Glutamatergic neuron (in vitro differentiated cells): ENCODE measurements around the gene GRK6. TPM values are rescaled to one million over a fixed set of nuclear protein-coding genes. Genes with fewer than 3 reads are reported as not detected.
A peak's percentile ranks its signal among the peaks of the same experiment; 100 is the strongest.

Source experiments
- DNase-seq: peaks from one replicate; pipeline ENCODE4 v3.0.0; 2022
- H3K27ac Mint-ChIP-seq: one replicate; pipeline ENCODE4 v1.8.0; 2020; ENCODE audit warnings: mild to moderate bottlenecking, mixed read lengths, inconsistent platforms; ENCODE audit not compliant: unreplicated experiment
- H3K27me3 Mint-ChIP-seq: one replicate; pipeline ENCODE4 v1.8.0; 2020; ENCODE audit warnings: mild to moderate bottlenecking, moderate library complexity, mixed read lengths, inconsistent platforms; ENCODE audit not compliant: unreplicated experiment
- H3K36me3 Mint-ChIP-seq: one replicate; pipeline ENCODE4 v1.8.0; 2020; ENCODE audit warnings: mild to moderate bottlenecking, mixed read lengths, inconsistent platforms; ENCODE audit not compliant: unreplicated experiment
- H3K4me1 Mint-ChIP-seq: one replicate; pipeline ENCODE4 v1.8.0; 2020; ENCODE audit warnings: mild to moderate bottlenecking, low read depth, mixed read lengths, inconsistent platforms; ENCODE audit not compliant: unreplicated experiment
- H3K4me3 Mint-ChIP-seq: one replicate; pipeline ENCODE4 v1.8.0; 2020; ENCODE audit warnings: mild to moderate bottlenecking, mixed read lengths, inconsistent platforms; ENCODE audit not compliant: unreplicated experiment
- H3K9me3 Mint-ChIP-seq: one replicate; pipeline ENCODE4 v1.8.0; 2020; ENCODE audit warnings: mild to moderate bottlenecking, moderate library complexity, mixed read lengths, inconsistent platforms; ENCODE audit not compliant: unreplicated experiment
- total RNA-seq: library from RNA; stranded (reverse); fragmentation: NEBNext Ultra II Directional; extraction: Animal tissue kit (Norgen Biotek cat#: 25700); gene quantifications from one replicate; pipeline ENCODE4 v1.2.1, GENCODE V29; 2021; ENCODE audit not compliant: unreplicated experiment
- TF ChIP-seq, protein P1 (sequence below): fragments of 200-600 bp; sonication (generic); IDR thresholded peaks from one replicate; pipeline ENCODE4 v1.5.0; 2021; ENCODE audit not compliant: partially characterized antibody, unreplicated experiment

Gene GRK6
- total RNA-seq, 1 donor from 2014 or later, result 43.9 TPM

DNA sequence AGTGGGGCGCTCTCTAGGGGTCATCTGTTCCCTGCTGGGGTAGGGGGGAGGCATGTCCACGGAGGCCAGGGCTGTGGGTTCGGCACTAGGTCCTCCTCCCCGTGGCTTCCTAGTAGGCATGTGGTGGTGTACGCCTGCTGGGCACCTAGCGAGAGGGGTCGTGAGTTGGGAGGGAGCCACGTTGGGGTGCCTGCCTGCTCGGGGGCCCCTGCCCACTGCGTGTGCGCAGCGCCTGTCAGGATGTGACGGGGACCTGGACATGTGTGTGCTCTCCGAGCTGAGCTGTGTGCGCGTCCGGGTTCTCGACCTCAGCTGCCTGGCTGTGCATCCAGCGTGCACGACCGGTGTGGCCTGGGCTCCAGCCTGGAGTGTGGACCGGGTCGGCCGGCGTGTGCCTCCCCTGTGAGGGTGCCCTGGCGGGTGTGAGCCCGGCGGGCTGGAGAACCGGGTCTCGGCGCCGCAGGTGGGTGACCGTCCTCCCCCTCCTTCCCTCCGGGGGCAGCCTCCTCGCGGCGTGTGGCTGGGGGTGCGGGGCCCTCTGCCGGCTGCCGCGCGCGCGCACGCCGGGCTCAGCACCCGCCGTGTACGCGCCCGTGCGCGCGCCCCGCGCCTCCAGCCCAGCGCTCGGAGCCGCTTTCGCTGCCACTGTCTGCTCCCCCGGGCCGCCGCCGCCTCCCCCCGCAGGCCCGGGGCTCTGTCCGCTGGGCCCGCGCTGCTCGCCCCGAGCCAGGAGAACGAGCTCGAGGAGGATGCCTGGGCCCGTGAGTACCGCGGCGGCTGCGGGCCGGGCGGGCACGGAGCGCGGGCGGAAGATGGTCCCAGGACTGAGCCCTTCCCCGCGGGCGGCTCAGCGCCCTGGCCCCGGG lies 20.0 kb downstream of the GRK6 start, which contains the start of gene PRR7:
Gene PRR7, plus strand, starts transcription at position 615 of the 866 bp plus-strand sequence. CDS start 8,254 bp downstream, outside the sequence.
- peaks cover 26% of the 10 kb centered on the region for H3K27me3 Mint-ChIP-seq
- peak; percentile 68 for DNase-seq
- H3K27ac Mint-ChIP-seq, result peak within 1 kb of the TSS; percentile 71
- H3K4me3 Mint-ChIP-seq, result peak within 1 kb of the TSS; percentile 73
- peaks cover 23% of the 10 kb centered on the region for H3K9me3 Mint-ChIP-seq
- TF ChIP-seq, protein P1, sequence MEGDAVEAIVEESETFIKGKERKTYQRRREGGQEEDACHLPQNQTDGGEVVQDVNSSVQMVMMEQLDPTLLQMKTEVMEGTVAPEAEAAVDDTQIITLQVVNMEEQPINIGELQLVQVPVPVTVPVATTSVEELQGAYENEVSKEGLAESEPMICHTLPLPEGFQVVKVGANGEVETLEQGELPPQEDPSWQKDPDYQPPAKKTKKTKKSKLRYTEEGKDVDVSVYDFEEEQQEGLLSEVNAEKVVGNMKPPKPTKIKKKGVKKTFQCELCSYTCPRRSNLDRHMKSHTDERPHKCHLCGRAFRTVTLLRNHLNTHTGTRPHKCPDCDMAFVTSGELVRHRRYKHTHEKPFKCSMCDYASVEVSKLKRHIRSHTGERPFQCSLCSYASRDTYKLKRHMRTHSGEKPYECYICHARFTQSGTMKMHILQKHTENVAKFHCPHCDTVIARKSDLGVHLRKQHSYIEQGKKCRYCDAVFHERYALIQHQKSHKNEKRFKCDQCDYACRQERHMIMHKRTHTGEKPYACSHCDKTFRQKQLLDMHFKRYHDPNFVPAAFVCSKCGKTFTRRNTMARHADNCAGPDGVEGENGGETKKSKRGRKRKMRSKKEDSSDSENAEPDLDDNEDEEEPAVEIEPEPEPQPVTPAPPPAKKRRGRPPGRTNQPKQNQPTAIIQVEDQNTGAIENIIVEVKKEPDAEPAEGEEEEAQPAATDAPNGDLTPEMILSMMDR, result no peak
- H3K4me1 Mint-ChIP-seq, result peaks cover 15% of the 10 kb centered on the region
- H3K36me3 Mint-ChIP-seq, result no peaks in the 10 kb centered on the region

DNA sequence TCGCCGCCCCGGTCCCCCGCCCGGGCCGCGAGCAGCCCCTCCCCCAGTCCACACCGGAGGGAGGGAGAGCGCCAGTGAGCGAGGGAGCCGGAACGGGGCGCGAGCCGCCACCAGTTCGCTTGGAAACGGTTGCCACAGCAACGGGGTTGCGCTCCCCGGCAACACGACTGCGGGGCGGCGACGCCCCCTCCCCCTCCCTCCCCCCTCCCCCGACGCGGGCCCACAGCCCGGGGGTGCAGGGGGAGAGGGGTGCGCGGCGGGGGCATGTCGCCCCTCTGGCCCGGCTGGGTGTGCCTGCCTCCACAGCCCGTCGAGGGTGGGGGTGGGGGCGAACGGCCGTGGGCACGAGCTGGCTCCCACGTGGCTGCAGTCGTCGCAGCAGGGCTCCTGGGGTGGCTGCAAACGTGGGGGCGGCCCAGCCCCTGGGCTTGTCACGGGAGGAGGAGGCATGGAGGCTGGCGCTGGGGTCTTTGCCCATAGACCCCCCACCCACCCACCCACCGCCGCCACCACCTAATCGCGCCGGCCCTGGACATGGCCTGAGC lies 20.7 kb downstream of the GRK6 start:
- H3K27me3 Mint-ChIP-seq, result peaks cover 28% of the 10 kb centered on the region
- H3K9me3 Mint-ChIP-seq, result peaks cover 26% of the 10 kb centered on the region
- TF ChIP-seq, protein P1, result no peak
- H3K4me1 Mint-ChIP-seq, result peaks cover 11% of the 10 kb centered on the region
- peak; percentile 78 for DNase-seq
- H3K36me3 Mint-ChIP-seq, result no peaks in the 10 kb centered on the region
- no peak overlapping the region for H3K4me3 Mint-ChIP-seq
- H3K27ac Mint-ChIP-seq, result no peak overlapping the region

DNA sequence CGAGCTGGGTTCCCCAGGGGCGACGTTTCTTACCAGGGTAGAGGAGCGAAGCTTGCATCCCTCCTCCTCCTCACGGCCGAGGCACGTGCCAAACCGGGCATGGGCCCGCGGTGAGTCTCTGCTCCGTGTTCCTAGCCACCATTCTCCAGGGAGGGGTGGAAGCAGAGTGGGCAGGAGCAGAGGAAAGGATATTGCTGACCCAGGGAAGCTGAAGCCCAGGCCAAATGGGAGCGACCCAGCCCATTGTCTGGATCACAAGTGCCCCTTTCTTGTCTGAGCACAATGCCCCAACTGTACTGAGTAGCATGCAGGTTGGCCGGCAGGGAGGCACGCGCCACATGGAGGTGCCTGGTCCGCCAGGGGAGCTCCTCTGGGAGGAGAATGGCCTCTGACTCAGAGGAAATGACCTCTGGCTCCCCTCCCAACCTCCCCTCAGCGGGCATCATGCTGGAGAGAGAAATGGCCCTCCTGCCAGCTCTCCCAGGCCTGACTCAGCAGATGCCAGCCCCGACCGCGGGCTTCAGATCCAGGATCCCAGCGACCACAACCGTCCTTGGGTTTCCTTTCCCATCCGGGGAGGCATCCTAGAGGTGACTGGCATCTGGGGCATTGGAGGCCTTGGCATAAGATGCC lies 21.3 kb downstream of the GRK6 start:
- Mint-ChIP-seq H3K4me1 (peaks cover 11% of the 10 kb centered on the region), H3K27ac (no peak overlapping the region), H3K36me3 (no peaks in the 10 kb centered on the region), H3K27me3 (peaks cover 29% of the 10 kb centered on the region), H3K4me3 (peak overlapping the region; percentile 68), H3K9me3 (peaks cover 28% of the 10 kb centered on the region)
- no peak for DNase-seq
- TF ChIP-seq, protein P1, result no peak

GRCh38 chr5:177448244-177448950 lies 21.9 kb downstream of the GRK6 start:
- H3K4me1 Mint-ChIP-seq, result peaks cover 11% of the 10 kb centered on the region
- TF ChIP-seq, protein P1, result no peak

More at GRCh38 chr5:177448244-177448950, 21.9 kb downstream of the GRK6 start:
- H3K9me3 Mint-ChIP-seq, result peaks cover 33% of the 10 kb centered on the region
- no peak for DNase-seq
- no peaks in the 10 kb centered on the region for H3K36me3 Mint-ChIP-seq
- H3K27ac Mint-ChIP-seq, result no peak overlapping the region
- H3K27me3 Mint-ChIP-seq, result peaks cover 34% of the 10 kb centered on the region
- H3K4me3 Mint-ChIP-seq, result peak overlapping the region; percentile 75
